ENCODE results near the gene PTPN4. TPM values are rescaled to one million over a fixed set of nuclear protein-coding genes. Genes with fewer than 3 reads are reported as not detected.

PTPN4 gene
- total and polyA plus RNA-seq, 9 of the 15 experiments (the other 6 are each of a cell fraction or from before 2014, with no cell fraction given) = 5.0 to 32.8 (median 27.3) TPM

DNA sequence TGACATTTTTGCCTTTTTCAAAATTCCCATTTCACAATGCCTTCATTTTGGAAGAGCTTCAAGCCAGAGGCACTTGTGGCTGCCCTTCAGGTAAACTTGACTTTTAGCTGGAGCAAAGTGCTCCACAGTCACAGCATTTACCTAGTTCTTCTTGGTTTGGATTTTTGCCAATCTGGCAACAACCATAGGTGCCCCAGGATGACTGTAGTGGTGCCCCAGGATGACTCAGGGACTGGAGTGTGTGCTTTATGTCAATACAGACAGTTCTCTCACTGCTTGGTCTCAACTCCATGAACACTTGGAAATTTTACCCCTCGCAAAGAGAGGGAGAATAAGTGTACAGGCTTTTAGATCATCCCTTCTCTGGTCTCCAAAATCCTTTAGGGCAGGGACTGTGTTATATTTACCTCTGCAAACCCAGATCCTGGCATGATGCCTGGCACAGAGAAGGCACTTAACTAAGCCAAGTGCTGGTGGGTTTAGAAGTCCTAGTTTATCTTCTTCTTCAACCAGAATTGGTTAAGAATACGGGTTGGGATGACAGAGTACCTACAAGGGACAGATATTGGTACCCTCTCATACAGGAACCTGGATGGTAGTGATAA, 15.3 kb upstream of the PTPN4 start:
- Histone ChIP-seq H3K36me3 (ENCODE audit: control insufficient read depth, insufficient read depth, low read length) (no peaks in the 10 kb centered on the region), H3K79me2 (ENCODE audit: control insufficient read depth, insufficient read depth, low read length) (no peaks in the 10 kb centered on the region), H3K9ac (ENCODE audit: insufficient read depth in 1 of 2, low read depth in 2 of 2, low read length in 2 of 2) (no peak overlapping the region), H3K4me2 (ENCODE audit: insufficient read depth, low read length) (no peak overlapping the region), H3K9me1 (ENCODE audit: control insufficient read depth, insufficient read depth, low read length) (no peaks in the 10 kb centered on the region), H3K4me3 (no peak overlapping the region), H3K27me3 (ENCODE audit: control insufficient read depth in 2 of 2, insufficient read depth in 2 of 2, low read length in 2 of 2) (peaks cover 29 to 41% of the 10 kb centered on the region in 2 experiments), H2AFZ (ENCODE audit: low read depth, low read length) (no peak overlapping the region), H4K20me1 (replicated peaks; ENCODE audit: control insufficient read depth, insufficient read depth, low read length) (no peaks in the 10 kb centered on the region), H3K9me3 (replicated peaks; ENCODE audit: control insufficient read depth, insufficient read depth, low read depth, low read length) (no peaks in the 10 kb centered on the region), H3K4me1 (replicated peaks in 1 of 2; ENCODE audit: control insufficient read depth in 2 of 2, insufficient read depth in 2 of 2, low read length in 2 of 2) (no peaks in the 10 kb centered on the region), H3K27ac (ENCODE audit: extremely low read depth, low read depth, low read length) (no peak overlapping the region)
- ATAC-seq = no peak
- DNase-seq (ENCODE audit: extremely low read depth in 1 of 4, low spot score in 3 of 4) = no peak
- CTCF ChIA-PET (ENCODE audit: low intra/inter-chr PET ratio) = no interaction called here
- BruUV-seq (replicated peaks) = no TSS peak
- no peak for TF ChIP-seq ZBTB17 (CRISPR knock-in tag; IDR thresholded peaks at IDR 0.05)
- no peak for TF ChIP-seq ZNF347 (CRISPR knock-in tag; IDR thresholded peaks at IDR 0.05; ENCODE audit: low read depth)
- TF ChIP-seq E2F5 (CRISPR knock-in tag; IDR thresholded peaks at IDR 0.05) = no peak
- TF ChIP-seq SFPQ (IDR thresholded peaks at IDR 0.05; ENCODE audit: low read depth, low read length) = no peak
- TF ChIP-seq MTA3 (IDR thresholded peaks at IDR 0.05; ENCODE audit: borderline replicate concordance) = no peak
- TF ChIP-seq HLTF (IDR thresholded peaks at IDR 0.05) = no peak
- no peak for TF ChIP-seq RBM34 (IDR thresholded peaks at IDR 0.05; ENCODE audit: borderline replicate concordance, insufficient read depth, low read length)
- no peak for TF ChIP-seq MED1 (CRISPR knock-in tag; IDR thresholded peaks at IDR 0.05; ENCODE audit: borderline replicate concordance)
- TF ChIP-seq SPI1 (IDR thresholded peaks at IDR 0.05; ENCODE audit: borderline replicate concordance, low read depth, low read length) = no peak
- TF ChIP-seq NRF1 (conservative IDR thresholded peaks at IDR 0.05 in 1 of 2, IDR thresholded peaks at IDR 0.05 in 1 of 2) = no peak
- FAIRE-seq = no peak
- WGBS (ENCODE audit: insufficient coverage, low coverage, missing lambda C conversion rate) = 0% methylated on average over 2 of the region's 2 CpGs
- intact Hi-C loops (cut with micrococcal nuclease) (no loop called here), in situ Hi-C loops (cut with MboI) (no loop called here)
- POLR2A ChIA-PET = no interaction called here

All from K562 (cell line).